ENCODE results near the gene RCBTB2.

- TF ChIP-seq CTCF (IDR thresholded peaks at IDR 0.05) (no peak), POLR2A (IDR thresholded peaks at IDR 0.05) (no peak)
Observed at GRCh38 chr13:48448959-48449614, 83.8 kb downstream of the RCBTB2 start.

Data from thyroid gland (tissue), 4 donors.